HG02870 (cell line): ENCODE data around the gene CRYGN.

Source experiments
- ATAC-seq: cut with Tn5 transposase; IDR thresholded peaks from one replicate; pipeline ENCODE4 v1.9.1; 2021; ENCODE audit warnings: mild to moderate bottlenecking, moderate library complexity; ENCODE audit not compliant: unreplicated experiment

CRYGN gene

GRCh38 chr7:151408839-151409666, 30.9 kb downstream of the CRYGN start:
- ATAC-seq, result no peak

- no peak for ATAC-seq
Measured at GRCh38 chr7:151408498-151408838, 31.5 kb downstream of the CRYGN start.

GRCh38 chr7:151406886-151407583, 32.9 kb downstream of the CRYGN start:
- ATAC-seq, result no peak

- no peak for ATAC-seq
Measured at GRCh38 chr7:151406051-151406875, 33.7 kb downstream of the CRYGN start.

- ATAC-seq, result no peak
Measured at GRCh38 chr7:151405588-151405987, 34.4 kb downstream of the CRYGN start.

GRCh38 chr7:151405056-151405455, 34.9 kb downstream of the CRYGN start:
- ATAC-seq, result no peak

- ATAC-seq, result no peak
Measured at GRCh38 chr7:151404216-151405011, 35.5 kb downstream of the CRYGN start.

GRCh38 chr7:151403764-151404163, 36.2 kb downstream of the CRYGN start:
- no peak for ATAC-seq

GRCh38 chr7:151402029-151402835, 37.7 kb downstream of the CRYGN start:
- no peak for ATAC-seq

- peak; percentile 85 for ATAC-seq
Measured at GRCh38 chr7:151400626-151401315, 39.2 kb downstream of the CRYGN start.

GRCh38 chr7:151399906-151400305, 40.0 kb downstream of the CRYGN start:
- ATAC-seq, result no peak

- ATAC-seq, result no peak
Measured at GRCh38 chr7:151399305-151399601, 40.7 kb downstream of the CRYGN start.

- ATAC-seq, result no peak
Measured at GRCh38 chr7:151398446-151399304, 41.3 kb downstream of the CRYGN start.

- ATAC-seq, result no peak
Measured at GRCh38 chr7:151397026-151397425, 42.9 kb downstream of the CRYGN start.

GRCh38 chr7:151396328-151396970, 43.5 kb downstream of the CRYGN start:
- ATAC-seq, result no peak

- ATAC-seq, result no peak
Measured at GRCh38 chr7:151395036-151395367, 44.9 kb downstream of the CRYGN start.

- ATAC-seq, result no peak
Measured at GRCh38 chr7:151394076-151395035, 45.6 kb downstream of the CRYGN start.
